Right cardiac atrium (tissue), 5 donors: ENCODE data around the gene PRIMA1. TPM values are rescaled to one million over a fixed set of nuclear protein-coding genes. Genes with fewer than 3 reads are reported as not detected.

Experiments used
- ATAC-seq, 2 donors: fragments of 200-7000 bp; cut with Tn5 transposase; one replicate each; pipeline versions ENCODE4 v1.8.0 to v1.9.1; 2020; ENCODE audit warnings: moderate library complexity in 2 of 2, mild to moderate bottlenecking in 1 of 2
- DNase-seq, 3 donors: peaks; one replicate each; pipeline ENCODE4 v3.0.0-alpha.2; 2020
- H3K27ac ChIP-seq: one replicate; pipeline ENCODE4 v1.5.1; 2013; ENCODE audit warnings: mild to moderate bottlenecking, low read length, control low read depth, moderate library complexity
- H3K27me3 ChIP-seq: one replicate; pipeline ENCODE4 v1.6.1; 2013; ENCODE audit not compliant: control insufficient read depth, insufficient read depth
- H3K4me1 ChIP-seq: one replicate; pipeline ENCODE4 v1.6.1; 2013; ENCODE audit warnings: low read length; ENCODE audit not compliant: control insufficient read depth, insufficient read depth
- H3K4me3 ChIP-seq: one replicate; pipeline ENCODE4 v1.5.1; 2013; ENCODE audit warnings: low read length, control low read depth
- H3K9me3 ChIP-seq: one replicate; pipeline ENCODE4 v1.6.1; 2013; ENCODE audit warnings: low read length; ENCODE audit not compliant: control insufficient read depth
- WGBS: extraction: QIAGEN DNeasy Blood & Tissue Kit; methylation state at CpG from one replicate; pipeline ENCODE4 v1.1.7; 2013; 5-methylcytosine and 5-hydroxymethylcytosine counted together
- intact Hi-C, 4 donors: fragments of 100-400 bp; cut with DNase I; formaldehyde crosslinking; loops; one replicate each; pipeline versions ENCODE4 v1.11.0 to v1.14.0; 2022 to 2023
- polyA plus RNA-seq: library from polyadenylated mRNA; stranded (reverse); fragments of 200-250 nt; gene quantifications from one replicate; pipeline ENCODE4 v1.2.3, GENCODE V29; 2013
- total RNA-seq, 4 donors: library from RNA; stranded (reverse); fragmentation: NEBNext Ultra II Directional; extraction: Animal tissue kit (Norgen Biotek cat#: 25700); gene quantifications; one replicate each; pipeline ENCODE4 v1.2.1, GENCODE V29; 2021
- donor health status: healthy with polysubstance abuse.
- donor health status: DM: no; HTN: yes; CAD: no.
- donor health status: DM: no; HTN: no; CAD: no.
- donor health status: DM: no; HTN: yes; CAD: no; lungs with severe emphysema.
- donor health status: DM: yes; HTN: yes; CAD: no.

Gene PRIMA1
- total and polyA plus RNA-seq, 5 donors, result 5.9 to 11.7 (median 8.8) TPM

- no peak for DNase-seq
- intact Hi-C loops, result no loop called here
- H3K27me3 ChIP-seq, result no peaks in the 10 kb centered on the region
These were observed 118.7 kb downstream of the PRIMA1 start for GRCh38 chr14:93669632-93670031.

More at GRCh38 chr14:93669632-93670031, 118.7 kb downstream of the PRIMA1 start:
- Histone ChIP-seq H3K27ac (no peak overlapping the region), H3K4me1 (no peaks in the 10 kb centered on the region), H3K9me3 (no peaks in the 10 kb centered on the region), H3K4me3 (no peak overlapping the region)
- ATAC-seq, result no peak
- 83% methylated on average over 4 of the region's 4 CpGs for WGBS

Other genes starting within 250 kb of the PRIMA1 start
- gene FAM181A, start 138.9 kb upstream of the PRIMA1 start, total RNA-seq, result not detected
- gene FAM181A, start 138.9 kb upstream of the PRIMA1 start, polyA plus RNA-seq, result not detected
- 100 to 1,000 TPM; 115 to 141 (median 126) TPM for gene ASB2, start 188.1 kb upstream of the PRIMA1 start, total RNA-seq
- gene ASB2, start 188.1 kb upstream of the PRIMA1 start, polyA plus RNA-seq, result 112 TPM
- gene CCDC197, start 208.8 kb upstream of the PRIMA1 start, total RNA-seq, result under 1 TPM in 2 of 4 donors, not detected in 2; 0.44 to 0.45 TPM
- not detected for gene CCDC197, start 208.8 kb upstream of the PRIMA1 start, polyA plus RNA-seq
- under 1 TPM; 0.11 to 0.65 (median 0.39) TPM for gene OTUB2, start 237.9 kb upstream of the PRIMA1 start, total RNA-seq
- 0.18 TPM for gene OTUB2, start 237.9 kb upstream of the PRIMA1 start, polyA plus RNA-seq